ENCODE measurements around the gene WNT4.

DNA sequence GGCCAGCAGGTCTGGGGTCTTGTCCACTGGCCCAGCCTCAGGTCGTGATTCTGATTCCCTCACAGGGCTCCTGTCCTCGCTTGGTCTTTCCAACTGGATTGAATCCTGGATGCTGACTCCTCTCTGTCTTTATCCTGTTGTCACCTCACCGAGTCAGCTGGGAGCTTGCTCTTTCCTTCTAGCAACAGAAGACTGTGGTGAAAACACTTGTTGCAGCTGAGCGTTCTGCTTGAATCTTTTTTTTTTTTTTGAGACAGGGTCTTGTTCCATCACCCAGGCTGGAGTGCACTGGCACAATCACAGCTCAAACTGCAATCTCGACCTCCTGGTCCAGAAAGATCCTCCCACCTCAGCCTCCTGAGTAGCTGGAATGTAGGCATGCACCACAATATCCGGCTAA, 8.0 kb upstream of the WNT4 start:
- TF ChIP-seq, protein P1, sequence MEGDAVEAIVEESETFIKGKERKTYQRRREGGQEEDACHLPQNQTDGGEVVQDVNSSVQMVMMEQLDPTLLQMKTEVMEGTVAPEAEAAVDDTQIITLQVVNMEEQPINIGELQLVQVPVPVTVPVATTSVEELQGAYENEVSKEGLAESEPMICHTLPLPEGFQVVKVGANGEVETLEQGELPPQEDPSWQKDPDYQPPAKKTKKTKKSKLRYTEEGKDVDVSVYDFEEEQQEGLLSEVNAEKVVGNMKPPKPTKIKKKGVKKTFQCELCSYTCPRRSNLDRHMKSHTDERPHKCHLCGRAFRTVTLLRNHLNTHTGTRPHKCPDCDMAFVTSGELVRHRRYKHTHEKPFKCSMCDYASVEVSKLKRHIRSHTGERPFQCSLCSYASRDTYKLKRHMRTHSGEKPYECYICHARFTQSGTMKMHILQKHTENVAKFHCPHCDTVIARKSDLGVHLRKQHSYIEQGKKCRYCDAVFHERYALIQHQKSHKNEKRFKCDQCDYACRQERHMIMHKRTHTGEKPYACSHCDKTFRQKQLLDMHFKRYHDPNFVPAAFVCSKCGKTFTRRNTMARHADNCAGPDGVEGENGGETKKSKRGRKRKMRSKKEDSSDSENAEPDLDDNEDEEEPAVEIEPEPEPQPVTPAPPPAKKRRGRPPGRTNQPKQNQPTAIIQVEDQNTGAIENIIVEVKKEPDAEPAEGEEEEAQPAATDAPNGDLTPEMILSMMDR (IDR thresholded peaks at IDR 0.05 in 8 of 11, conservative IDR thresholded peaks at IDR 0.05 in 3 of 11) = no peak
- TF ChIP-seq POLR2AphosphoS5 (IDR thresholded peaks at IDR 0.05) (no peak), POLR2A (IDR thresholded peaks at IDR 0.05) (no peak)
